Measurements from ENCODE around the gene REV1. TPM values are rescaled to one million over a fixed set of nuclear protein-coding genes. Genes with fewer than 3 reads are reported as not detected.

REV1 gene
- polyA plus RNA-seq, 3 donors: 6.5 to 39.9 (median 9.5) TPM

GRCh38 chr2:99469394-99469793 is 20.4 kb downstream of the REV1 start:
- peaks cover 100% of the 10 kb centered on the region for H3K79me2 ChIP-seq (ENCODE audit: insufficient read depth, low read length)
- Mint-ChIP-seq H3K4me3 (no peak overlapping the region), H3K36me3 (peaks cover 4 to 18% of the 10 kb centered on the region in 2 donors), H3K4me1 (peaks cover 5% of the 10 kb centered on the region), H3K9me3 (peaks cover 0 to 2% (median 0%) of the 10 kb centered on the region in 7 donors), H3K27me3 (ENCODE audit: low read depth in 3 of 3) (no peaks in the 10 kb centered on the region), H3K27ac (no peak overlapping the region)
- H3K36me3 ChIP-seq (replicated peaks in 1 of 2; ENCODE audit: control insufficient read depth in 1 of 2, insufficient read depth in 2 of 2, low read length in 2 of 2): peaks cover 0 to 2% of the 10 kb centered on the region in 2 donors
- no peak overlapping the region for H2AFZ ChIP-seq (ENCODE audit: insufficient read depth, low read depth, low read length, poor library complexity, severe bottlenecking)
- H3K4me2 ChIP-seq (replicated peaks; ENCODE audit: extremely low read depth, low read length, poor library complexity, severe bottlenecking): no peak overlapping the region
- no peak for TF ChIP-seq CTCF (IDR thresholded peaks at IDR 0.05)
- H3K4me1 ChIP-seq (ENCODE audit: control insufficient read depth in 1 of 2, insufficient read depth in 2 of 2, low read length in 2 of 2): no peaks in the 10 kb centered on the region
- no peak overlapping the region for H3K4me3 ChIP-seq (replicated peaks in 1 of 3; ENCODE audit: low read depth in 2 of 3, low read length in 3 of 3)
- no peaks in the 10 kb centered on the region for H3K9me3 ChIP-seq (replicated peaks in 1 of 2; ENCODE audit: control insufficient read depth in 1 of 2, insufficient read depth in 1 of 2, low read length in 2 of 2)
- H3K9ac ChIP-seq (ENCODE audit: insufficient read depth, low read length, poor library complexity, severe bottlenecking): no peak overlapping the region
- intact Hi-C loops (cut with micrococcal nuclease): no loop called here
- H3K27me3 ChIP-seq (ENCODE audit: control insufficient read depth in 2 of 2, insufficient read depth in 2 of 2, low read length in 2 of 2): no peaks in the 10 kb centered on the region
- DNase-seq: no peak
- 80% methylated on average over 1 of the region's 1 CpG for WGBS (ENCODE audit: insufficient coverage)
- no peak overlapping the region for H3K27ac ChIP-seq (ENCODE audit: low read depth in 1 of 2, low read length in 2 of 2)
- peaks cover 76% of the 10 kb centered on the region for H4K20me1 ChIP-seq (ENCODE audit: insufficient read depth, low read length)

DNA sequence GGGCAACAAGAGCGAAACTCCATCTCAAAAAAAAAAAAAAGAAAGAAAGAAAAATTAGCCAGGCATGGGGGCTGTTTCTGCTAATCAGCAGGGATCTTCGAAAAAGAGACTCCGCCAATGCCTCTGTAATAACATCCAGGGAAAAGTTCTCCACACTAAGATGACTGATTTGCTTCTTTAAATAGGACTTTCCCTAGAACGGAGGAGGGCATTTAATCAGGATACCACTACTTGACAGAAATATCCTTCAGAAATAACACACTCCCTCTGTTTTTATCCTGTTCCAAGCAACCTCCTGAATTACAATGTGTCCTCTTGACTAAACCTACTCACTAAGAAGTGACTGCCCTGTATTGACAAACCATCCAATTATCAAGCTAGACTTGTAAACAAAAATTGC is 21.7 kb downstream of the REV1 start:
- no peak overlapping the region for H3K27ac ChIP-seq (ENCODE audit: low read depth in 1 of 2, low read length in 2 of 2)
- H3K27ac Mint-ChIP-seq: no peak overlapping the region
- H3K9ac ChIP-seq (ENCODE audit: insufficient read depth, low read length, poor library complexity, severe bottlenecking): no peak overlapping the region
- H3K4me1 Mint-ChIP-seq: peaks cover 5% of the 10 kb centered on the region
- H3K27me3 Mint-ChIP-seq (ENCODE audit: low read depth in 3 of 3): no peaks in the 10 kb centered on the region
- no peaks in the 10 kb centered on the region for H3K9me3 ChIP-seq (replicated peaks in 1 of 2; ENCODE audit: control insufficient read depth in 1 of 2, insufficient read depth in 1 of 2, low read length in 2 of 2)
- peaks cover 0 to 2% (median 0%) of the 10 kb centered on the region in 7 donors for H3K9me3 Mint-ChIP-seq
- peaks cover 98% of the 10 kb centered on the region for H3K79me2 ChIP-seq (ENCODE audit: insufficient read depth, low read length)
- peaks cover 68% of the 10 kb centered on the region for H4K20me1 ChIP-seq (ENCODE audit: insufficient read depth, low read length)
- peaks cover 7 to 20% of the 10 kb centered on the region in 2 donors for H3K36me3 Mint-ChIP-seq
- TF ChIP-seq CTCF (IDR thresholded peaks at IDR 0.05): no peak
- no peak for DNase-seq
- H3K4me2 ChIP-seq (replicated peaks; ENCODE audit: extremely low read depth, low read length, poor library complexity, severe bottlenecking): no peak overlapping the region
- no peak overlapping the region for H3K4me3 ChIP-seq (replicated peaks in 1 of 3; ENCODE audit: low read depth in 2 of 3, low read length in 3 of 3)
- H2AFZ ChIP-seq (ENCODE audit: insufficient read depth, low read depth, low read length, poor library complexity, severe bottlenecking): no peak overlapping the region
- H3K27me3 ChIP-seq (ENCODE audit: control insufficient read depth in 2 of 2, insufficient read depth in 2 of 2, low read length in 2 of 2): no peaks in the 10 kb centered on the region
- intact Hi-C loops (cut with micrococcal nuclease): no loop called here
- 91% methylated on average over 2 of the region's 4 CpGs for WGBS (ENCODE audit: insufficient coverage)
- H3K4me1 ChIP-seq (ENCODE audit: control insufficient read depth in 1 of 2, insufficient read depth in 2 of 2, low read length in 2 of 2): no peaks in the 10 kb centered on the region
- peaks cover 3 to 15% of the 10 kb centered on the region in 2 donors for H3K36me3 ChIP-seq (replicated peaks in 1 of 2; ENCODE audit: control insufficient read depth in 1 of 2, insufficient read depth in 2 of 2, low read length in 2 of 2)
- no peak overlapping the region for H3K4me3 Mint-ChIP-seq
